NCI-H2171 treated with DMSO at 0.1 percent for 48 hours (cell line): ENCODE measurements around the gene RTN1.
"Not testable (repeated sequence)": the region's sequence is repeated elsewhere in the genome, so short reads cannot be mapped to it uniquely, and the experiment has no call there.

Source experiments
- DNase-seq: peaks from one replicate; lab custom pipeline; 2025; lab: John Stamatoyannopoulos, UW

RTN1 gene

DNA sequence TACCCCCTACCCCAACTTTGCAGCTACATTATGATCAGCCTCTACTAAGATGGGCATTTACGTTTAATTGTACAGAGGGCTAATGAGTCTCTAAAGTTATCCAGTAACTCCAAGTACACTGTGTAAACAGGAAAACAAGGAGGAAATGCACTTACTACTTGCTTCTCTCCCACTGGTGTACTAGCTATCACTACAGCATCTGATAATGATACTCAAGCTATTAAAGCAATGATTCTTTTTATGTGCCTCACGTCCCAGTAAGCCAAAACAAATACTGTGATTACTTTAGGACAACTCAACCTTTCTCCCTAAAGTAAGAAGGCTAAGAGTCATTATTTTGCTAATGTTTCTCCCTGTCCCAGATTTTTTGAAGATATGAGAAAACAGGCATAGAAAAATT is 165.3 kb downstream of the RTN1 start:
- no peak for DNase-seq

DNA sequence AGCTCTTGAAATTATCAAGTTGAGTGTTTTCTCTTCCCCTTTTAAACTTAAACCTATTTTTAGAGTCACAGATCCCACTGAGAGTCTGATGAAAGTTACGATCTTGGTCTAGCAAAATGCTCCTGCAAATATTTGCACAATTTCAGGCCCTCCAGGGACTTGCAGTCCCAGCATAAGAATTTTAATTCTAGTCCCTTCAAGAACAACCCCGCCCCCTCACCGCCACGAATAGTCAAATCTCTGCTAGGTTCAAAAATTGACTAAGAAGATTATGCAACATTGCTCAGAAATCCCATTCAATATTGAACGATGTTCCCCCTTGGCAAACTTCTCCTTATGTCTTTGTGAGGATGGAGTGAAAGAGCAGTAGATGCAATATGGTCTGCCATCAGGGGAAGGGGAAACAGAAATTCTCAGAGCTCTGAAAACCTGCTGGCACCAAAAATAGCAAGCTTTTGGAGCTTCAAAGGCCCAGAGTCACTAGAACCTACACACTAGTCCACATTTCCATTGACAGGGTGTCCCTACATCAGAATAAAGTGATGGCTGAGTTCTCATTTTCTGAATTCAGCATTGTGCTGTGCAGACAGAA is 166.4 kb downstream of the RTN1 start:
- no peak for DNase-seq

DNA sequence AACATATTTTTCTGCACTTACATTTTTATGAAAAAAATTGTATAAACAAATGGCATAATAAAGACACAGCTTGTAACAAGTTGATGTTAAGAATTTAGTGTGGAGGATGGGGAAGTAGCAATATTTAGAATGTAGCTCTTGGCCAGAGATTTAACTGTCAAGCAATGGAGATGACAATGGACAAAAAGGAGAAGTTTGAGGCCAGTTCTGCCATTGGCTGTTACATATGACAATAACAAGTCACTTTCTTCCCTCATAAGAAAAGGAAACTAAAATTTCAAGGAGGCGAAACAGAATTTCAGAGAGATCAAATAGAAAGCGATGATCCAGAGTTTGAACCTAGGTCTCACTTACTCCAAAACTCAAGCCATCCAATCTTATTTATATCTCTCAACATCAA is 171.1 kb downstream of the RTN1 start:
- no peak for DNase-seq

DNA sequence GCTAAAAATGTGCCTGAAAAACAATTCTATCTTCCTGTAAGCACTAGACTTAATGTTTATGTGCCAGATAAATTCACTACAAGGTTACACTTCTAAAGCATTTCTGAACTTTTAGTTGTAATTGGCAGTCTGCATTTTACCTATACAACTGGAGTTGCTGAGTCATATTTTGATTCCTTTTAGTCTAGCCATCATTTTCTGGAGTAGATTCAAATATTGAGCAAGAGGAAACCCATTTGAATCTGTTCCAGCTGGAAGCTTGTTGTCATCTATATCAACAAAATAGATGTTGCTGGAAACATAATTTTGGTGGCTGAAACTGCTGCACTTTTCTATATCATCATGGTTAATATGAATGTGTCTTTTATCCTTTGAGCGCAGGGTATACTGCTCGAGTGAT is 171.8 kb downstream of the RTN1 start:
- peak; percentile 25 for DNase-seq

DNA sequence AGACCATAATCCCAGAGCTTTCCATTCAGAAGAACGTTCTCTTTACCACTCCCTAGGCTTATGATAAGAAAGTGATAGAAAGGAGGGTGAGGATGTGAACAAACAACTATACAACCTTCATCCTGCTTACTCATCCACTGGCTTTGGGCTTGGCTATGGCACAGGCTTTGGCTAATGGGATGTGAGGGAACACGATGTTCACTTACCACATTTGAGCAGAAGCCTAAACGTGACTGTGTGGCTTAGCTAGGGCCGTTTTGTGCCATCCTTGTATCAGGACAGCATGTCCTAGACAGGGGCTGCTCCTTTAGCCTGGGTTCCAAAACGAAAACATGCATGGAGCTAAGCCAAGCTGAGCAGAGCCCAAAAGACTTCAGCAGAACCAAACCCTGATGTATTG is 175.4 kb downstream of the RTN1 start:
- DNase-seq: no peak

DNA sequence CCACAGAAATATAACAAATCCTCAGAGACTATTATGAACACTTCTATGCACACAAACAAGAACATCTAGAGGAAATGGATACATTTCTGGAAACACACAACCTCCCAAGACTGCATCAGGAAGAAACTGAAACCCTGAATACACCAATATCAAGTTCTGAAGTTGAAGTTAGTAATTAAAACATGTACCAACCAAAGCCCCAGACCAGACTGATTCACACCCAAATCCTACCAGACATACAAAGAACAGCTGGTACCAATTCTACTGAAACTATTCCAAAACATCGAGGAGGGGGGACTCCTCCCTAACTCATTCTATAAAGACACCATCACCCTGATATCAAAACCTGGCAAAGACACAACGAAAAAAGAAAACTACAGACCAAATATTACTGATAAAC is 179.3 kb downstream of the RTN1 start:
- DNase-seq: peak; percentile 43

DNA sequence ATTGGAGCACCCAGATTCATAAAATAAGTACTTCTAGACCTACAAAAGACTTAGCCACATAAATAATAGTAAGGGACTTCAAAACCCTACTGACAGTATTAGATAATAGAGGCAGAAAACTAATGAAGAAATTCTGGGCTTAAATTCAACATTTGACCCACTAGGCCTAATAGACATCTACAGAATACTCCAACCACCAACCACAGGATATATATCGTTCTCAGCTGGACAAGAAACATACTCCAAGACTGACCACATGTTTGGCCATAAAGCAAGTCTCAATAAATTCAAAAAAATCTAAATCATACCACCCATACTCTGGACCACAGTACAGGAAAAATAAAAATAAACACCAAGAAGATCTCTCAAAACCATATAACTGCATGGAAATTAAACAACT is 180.2 kb downstream of the RTN1 start:
- DNase-seq: no peak

DNA sequence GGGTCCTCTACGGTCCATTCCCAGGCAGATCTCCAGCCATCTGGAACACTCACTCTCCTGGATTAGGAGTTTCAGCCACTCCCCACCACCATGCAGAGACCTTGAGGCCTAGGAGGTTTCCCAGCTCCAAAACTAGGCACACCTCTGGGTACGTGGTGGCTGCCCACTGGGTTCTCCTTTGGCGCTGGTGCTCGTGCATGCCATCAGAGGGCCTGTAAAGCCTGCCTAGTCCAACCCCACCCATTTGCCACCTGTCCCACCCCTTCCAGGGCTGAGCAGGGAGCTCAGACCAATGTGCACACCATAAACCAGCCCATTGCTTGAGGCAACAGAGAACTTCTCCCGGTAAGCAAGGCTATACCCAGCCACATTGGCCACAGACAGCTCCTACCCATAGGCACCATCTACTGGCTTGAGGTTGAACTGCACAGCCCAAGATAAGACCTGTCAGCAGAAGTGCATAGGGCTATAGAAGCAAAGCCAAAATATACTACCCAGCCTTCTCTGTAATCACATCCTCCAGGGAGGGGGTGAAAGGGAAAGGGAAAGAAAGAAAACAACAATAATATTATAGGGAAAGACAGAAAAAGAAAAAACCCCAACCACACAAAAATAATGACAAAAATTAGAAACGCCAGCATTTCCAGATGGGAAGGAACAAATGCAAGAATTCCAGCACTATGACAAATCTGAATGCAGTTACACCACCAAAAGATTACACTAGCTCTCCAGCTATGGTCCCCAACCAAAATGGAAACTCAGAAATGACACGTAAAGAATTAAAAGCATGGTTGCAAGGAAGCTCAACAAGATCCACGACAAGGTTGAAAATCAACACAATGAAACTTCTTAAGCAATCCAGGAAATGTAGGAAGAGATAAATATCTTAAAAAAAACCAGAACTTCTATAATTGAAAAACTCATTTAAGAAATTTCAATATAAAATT is 182.1 kb downstream of the RTN1 start:
- DNase-seq: peak; percentile 56

DNA sequence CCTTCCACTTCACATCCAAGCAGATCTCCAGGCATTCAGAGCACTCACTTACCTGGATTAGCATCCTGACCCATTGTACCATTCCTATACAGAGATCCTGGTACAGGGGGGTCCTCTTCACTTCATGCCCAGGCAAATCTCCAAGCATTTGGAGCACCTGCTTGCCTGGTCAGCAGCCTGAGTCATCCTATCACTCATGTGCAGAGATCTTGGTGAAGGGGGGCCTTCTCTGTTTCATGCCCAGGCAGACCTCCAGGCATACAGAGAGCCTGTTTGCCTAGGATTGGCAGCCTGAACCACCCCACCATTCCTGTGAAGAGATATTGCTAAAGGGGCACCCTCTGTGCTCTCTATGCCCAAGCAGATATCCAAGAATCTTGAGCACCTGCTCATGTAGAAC is 182.9 kb downstream of the RTN1 start:
- DNase-seq: no peak

DNA sequence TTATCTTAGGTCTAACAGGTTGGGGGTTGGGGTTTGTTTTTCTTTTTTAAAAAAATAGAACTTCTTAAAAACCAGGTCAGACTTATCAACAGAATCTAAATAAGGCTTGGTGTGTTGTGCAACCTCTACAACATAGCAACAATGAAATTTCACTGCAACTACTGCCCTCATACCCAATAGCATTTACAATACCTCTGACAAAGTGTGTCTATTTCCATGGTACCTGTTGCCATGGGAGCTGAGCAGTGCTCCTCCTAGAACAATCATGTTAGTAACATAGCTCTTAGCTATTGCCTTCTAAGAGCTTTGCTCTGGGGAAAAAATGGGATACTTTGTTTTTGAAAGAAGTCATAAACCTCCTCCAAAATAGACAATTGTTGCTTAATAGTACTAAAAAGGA is 190.7 kb downstream of the RTN1 start:
- peak; percentile 25 for DNase-seq

DNA sequence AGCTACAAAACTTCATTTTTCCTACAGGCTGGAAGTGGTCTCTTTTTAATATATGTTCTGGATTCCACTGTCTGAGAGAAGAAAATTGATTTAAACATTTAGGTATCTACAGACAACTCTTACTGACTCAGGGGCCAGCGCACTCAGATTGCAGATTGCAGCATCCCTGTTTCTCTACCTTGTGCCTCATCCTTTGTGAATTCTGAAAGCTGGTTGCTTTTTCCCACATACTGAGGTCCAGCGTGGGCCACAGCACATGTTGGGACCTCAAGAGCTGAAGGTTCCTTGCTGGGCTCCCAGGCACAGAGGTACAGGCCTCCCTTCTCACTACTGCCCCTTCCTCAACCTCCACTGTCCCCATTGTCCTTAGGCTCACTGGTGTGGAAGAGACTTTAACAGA is 192.2 kb downstream of the RTN1 start:
- DNase-seq: no peak

DNA sequence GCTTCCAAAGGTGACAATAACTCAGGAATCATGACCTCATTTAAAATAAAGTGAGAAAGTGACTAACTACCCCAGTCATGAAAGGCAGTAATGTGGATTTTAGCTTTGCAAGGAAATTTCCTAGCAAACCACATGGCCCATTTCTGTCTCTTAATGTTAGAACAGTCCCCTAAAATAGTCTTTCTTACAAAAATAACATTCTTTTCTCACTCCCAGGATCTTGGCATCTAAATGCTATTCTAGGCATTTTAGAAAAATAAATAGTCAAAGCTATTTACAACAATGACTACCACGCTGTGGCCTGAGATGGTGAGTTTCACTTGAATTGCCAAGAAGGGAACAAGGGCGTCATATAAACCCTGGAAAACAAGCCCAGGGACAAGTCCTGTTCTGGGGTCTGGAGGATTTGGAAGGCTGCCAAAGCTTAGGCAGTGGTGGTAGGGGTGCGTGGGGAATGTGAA is 192.8 kb downstream of the RTN1 start:
- DNase-seq: no peak

DNA sequence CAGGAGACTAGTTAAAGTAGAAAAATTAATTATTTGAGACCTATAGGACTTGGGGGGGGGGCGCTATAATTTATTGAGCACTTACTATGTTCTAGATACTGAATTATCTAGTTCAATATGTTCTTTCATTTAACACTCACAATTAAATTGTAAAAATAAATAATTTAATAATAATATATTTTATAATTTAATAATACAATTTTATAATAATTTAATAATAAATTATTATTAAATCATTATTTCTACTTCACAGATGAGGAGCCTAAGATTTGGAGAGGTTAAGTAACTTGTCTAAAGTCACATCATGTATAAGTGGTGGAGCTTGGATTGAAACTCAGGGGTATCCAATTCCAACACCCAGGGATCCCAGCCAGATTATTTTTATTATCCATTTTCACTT is 195.2 kb downstream of the RTN1 start:
- no peak for DNase-seq

DNA sequence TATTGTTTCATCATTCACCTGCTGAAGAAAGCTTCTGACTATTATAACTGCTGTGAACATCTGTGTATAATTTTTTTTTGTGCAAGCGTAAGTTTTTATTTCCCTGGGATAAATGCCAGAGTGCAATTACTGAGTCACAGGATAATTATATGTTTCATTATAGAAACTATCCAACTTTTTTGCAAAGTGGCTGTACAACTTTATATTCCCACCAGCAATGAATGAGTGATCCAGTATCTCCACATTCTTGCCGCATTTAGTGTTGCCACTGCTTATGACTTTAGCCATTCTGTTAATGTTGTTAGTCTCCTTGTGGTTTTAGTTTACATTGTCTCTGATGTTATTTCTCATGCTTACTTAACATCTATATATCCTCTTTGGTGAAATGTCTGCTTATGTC is 205.8 kb downstream of the RTN1 start:
- DNase-seq: peak; percentile 58

DNA sequence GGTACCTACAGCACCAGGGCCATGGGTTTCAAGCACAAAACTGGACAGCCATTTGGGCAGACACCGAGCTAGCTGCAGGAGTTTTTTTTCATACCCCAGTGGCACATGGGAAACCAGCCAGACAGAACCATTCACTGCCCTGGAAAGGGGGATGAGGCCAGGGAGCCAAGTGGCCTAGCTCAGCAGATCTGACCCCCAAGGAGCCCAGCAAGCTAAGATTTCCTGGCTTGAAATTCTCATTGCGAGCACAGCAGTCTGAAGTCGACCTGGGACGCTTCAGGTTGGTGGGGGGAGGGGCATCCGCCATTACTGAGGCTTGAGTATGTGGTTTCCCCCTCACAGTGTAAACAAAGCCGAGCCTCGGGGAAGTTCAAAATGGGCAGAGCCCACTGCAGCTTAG is 212.8 kb downstream of the RTN1 start:
- DNase-seq: no peak

DNA sequence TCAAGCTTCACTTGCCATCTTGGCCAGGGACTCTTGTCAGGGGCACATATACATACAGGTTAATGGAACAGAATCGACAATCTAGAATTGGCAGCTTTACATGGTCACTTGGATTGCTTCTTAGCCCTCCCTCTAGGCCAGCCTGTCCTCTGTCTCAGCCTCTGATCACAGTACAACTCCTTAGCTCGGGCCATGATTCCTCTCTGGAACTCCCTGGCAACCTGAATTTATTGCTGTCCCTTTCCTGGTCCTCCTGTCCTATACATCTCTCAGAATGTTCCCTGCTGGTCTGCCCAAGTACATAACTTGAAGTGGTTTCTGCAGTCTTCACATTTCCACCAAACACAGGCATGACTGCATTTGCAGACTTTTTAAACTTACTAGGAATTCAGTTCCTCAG is 214.1 kb downstream of the RTN1 start:
- no peak for DNase-seq

DNA sequence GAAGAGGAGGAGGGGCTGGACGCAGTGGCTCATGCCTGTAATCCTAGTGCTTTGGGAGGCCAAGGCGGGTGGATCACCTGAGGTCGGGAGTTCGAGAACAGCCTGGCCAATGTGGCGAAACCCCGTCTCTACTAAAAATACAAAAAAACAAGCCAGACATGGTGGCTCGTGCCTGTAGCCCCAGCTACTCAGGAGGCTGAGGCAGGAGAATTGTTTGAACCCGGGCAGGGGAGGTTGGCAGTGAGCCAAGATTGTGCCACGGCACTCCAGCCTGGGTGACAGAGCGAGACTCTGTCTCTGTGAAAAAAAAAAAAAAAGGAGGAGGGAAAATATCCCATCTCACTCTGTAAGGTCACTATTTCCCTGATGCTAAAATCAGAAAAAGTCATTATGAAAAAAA is 216.4 kb downstream of the RTN1 start:
- not testable (repeated sequence) for DNase-seq

DNA sequence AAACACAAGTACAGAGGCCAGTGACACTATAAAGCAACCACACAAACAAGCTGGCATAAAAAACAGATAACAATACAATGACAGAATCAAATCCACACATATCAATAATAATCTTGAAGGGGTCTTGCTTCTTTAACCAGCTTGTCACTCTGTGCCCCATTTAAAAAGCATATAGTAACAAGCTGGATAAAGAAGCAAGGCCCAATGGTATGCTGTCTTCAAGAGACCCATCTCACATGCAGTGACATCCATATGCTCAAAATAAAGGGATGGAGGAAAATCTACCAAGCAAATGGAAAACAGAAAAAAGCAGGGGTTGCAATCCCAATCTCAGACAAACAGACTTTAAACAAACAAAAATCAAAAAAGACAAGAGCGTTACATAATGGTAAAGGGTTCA is 223.7 kb downstream of the RTN1 start:
- not testable (repeated sequence) for DNase-seq

DNA sequence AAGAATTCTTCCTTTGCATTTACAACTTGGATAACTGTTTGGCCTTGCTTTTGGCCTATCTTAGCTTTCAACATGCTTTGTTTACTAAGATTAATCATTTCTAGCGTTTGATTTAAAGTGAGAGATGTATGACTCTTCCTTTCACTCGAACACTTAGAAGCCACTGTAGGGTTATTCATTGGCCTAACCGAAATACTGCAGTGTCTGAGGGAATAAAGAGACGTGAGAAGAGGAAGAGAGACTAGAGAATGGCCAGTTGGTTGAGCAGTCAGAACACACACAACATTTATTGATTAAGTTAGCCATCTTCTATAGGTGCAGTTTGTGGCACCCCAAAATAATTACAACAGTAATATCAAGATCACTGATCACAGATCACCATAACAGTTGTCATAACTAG is 231.7 kb downstream of the RTN1 start:
- DNase-seq: no peak

DNA sequence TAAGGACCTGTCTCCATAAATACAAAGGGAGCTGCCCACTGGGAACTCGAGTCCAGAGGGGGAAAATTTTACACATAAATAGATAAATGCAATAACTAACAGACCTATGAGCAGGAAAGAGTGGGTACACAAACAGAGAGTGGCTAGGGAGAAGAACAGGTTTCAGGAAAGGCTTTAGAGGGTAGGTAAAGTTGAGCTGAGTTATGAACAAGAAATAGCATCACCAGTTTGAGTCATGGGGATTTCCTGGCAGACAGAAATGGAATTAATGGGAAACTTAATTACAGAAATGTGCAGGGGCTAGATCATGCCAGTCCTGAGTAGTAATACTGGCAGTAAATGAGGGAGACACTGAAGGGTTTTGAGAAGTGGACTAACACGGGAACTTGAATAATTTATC is 236.0 kb downstream of the RTN1 start:
- DNase-seq: no peak

DNA sequence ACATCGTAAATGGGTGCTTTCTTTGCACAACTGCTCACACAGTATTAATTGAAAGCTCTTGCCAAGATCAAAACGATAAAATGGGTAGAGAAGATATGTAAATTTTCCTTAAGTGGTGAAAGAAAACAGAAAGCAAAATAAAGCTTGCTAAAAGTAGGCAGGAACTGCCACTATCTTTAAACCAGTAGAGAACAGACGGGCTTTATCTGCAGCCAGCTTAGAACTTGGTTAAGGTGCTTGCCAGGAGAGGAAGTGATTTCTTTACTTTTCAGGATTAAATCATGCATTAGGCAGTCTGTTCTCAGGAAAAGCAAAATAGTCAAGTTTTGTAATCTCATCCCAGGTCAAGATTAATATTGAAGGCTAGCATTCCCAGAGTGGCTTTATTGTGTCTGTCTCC is 237.1 kb downstream of the RTN1 start:
- no peak for DNase-seq

DNA sequence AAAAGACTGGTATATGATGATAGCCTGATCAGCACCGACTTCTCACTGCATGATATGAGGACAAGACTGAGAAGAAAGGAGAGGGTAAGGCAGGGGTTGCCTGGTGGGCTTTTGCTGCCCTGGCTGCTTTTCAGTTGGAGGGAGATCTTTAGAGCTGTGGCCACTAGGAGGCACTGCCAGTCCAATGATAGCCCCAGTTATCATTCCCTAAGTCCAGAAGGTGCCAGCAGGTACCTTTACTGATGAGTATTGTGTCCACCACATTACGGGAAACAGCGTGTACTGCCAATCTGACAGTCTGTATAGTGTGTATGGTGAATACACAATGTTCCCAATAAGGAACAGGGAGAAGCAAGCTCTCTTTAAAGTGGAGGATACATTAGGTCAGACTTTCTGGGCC is 238.2 kb downstream of the RTN1 start:
- no peak for DNase-seq

DNA sequence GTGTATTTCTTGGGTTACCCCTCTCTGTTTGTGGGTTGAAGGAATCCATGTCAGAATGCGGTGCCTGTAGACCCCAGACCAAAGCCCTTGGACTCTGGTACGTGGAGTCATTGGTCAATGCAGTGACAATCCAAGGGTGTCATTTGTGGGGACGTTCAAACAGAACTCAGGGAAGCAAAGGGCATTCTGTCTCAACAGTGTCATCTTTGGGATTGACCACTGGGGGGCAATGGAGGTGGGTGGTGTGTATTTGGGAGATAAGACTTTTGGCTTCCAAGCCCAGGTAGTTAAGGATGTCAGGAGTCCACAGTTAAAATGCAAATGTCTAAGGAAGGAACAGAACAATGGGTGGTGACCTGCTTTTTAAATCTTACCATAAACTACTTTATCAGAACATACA is 239.3 kb downstream of the RTN1 start:
- peak; percentile 47 for DNase-seq
